Bronchial epithelial cell (primary cell): ENCODE measurements around the gene MAB21L1. TPM values are rescaled to one million over a fixed set of nuclear protein-coding genes. Genes with fewer than 3 reads are reported as not detected.

ENCODE experiments used
- DNase-seq: peaks from one replicate; pipeline ENCODE4 v3.0.0-alpha.2; 2010; ENCODE audit warnings: low read depth
- FAIRE-seq: peaks from 2 replicates; lab custom pipeline; 2011; peaks lifted over from hg19 to GRCh38; lab: Jason Lieb, UNC
- H3K27me3 ChIP-seq: 2 replicates; pipeline ENCODE4 v1.5.1; 2011; ENCODE audit warnings: low read length; ENCODE audit not compliant: control insufficient read depth, insufficient read depth
- H3K36me3 ChIP-seq: 2 replicates; pipeline ENCODE4 v1.5.1; 2011; ENCODE audit warnings: low read length; ENCODE audit not compliant: control insufficient read depth, insufficient read depth
- H3K4me3 ChIP-seq: 2 replicates; pipeline ENCODE4 v1.5.1; 2011; ENCODE audit warnings: mild to moderate bottlenecking, low read depth, low read length, control low read depth
- total RNA-seq: library from RNA; depleted of rRNA; stranded (reverse); fragments of >200 nt; gene quantifications from 2 replicates; pipeline ENCODE4 v1.2.1, GENCODE V29; 2014
- TF ChIP-seq, protein P1 (sequence below): IDR thresholded peaks from 2 replicates; pipeline ENCODE4 v1.5.1; 2011; ENCODE audit warnings: mild to moderate bottlenecking, moderate library complexity, low read length, control low read depth, inconsistent platforms; ENCODE audit not compliant: insufficient read depth, severe bottlenecking

The MAB21L1 gene
- total RNA-seq, 1 donor from 2014 or later, result not detected

DNA sequence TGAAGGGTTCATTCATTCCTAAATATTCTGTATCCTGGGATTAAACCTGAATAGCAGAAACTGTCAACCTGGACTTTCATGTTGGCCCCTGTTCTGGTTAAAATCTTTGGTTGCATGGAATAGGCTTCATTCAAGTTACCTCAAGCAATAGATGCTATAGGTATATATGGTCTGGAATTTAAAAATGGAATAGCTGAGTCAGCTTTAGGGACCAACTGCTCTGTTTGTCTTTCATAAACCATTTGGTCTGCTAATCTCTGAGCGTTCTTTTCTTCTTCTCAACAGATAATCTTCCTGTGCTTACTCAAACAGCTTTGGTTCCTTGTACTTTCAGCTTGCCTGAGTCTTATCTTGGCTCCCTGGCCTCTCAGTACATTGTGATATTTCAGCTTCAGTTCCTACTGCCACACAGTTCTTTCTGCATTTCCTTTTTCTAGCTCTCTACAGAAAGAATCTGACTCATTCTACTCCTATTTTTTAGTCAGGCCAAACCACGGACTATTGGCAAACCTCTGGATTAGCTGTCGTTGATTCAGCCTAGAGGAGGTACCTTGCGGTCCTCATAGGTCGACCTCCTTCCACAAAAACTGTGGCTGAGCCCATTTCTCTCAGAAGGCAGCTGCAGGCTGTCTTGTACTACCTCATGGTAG, 35.9 kb upstream of the MAB21L1 start:
- no peaks in the 10 kb centered on the region for H3K27me3 ChIP-seq
- peak; percentile 64 for FAIRE-seq
- TF ChIP-seq, protein P1, sequence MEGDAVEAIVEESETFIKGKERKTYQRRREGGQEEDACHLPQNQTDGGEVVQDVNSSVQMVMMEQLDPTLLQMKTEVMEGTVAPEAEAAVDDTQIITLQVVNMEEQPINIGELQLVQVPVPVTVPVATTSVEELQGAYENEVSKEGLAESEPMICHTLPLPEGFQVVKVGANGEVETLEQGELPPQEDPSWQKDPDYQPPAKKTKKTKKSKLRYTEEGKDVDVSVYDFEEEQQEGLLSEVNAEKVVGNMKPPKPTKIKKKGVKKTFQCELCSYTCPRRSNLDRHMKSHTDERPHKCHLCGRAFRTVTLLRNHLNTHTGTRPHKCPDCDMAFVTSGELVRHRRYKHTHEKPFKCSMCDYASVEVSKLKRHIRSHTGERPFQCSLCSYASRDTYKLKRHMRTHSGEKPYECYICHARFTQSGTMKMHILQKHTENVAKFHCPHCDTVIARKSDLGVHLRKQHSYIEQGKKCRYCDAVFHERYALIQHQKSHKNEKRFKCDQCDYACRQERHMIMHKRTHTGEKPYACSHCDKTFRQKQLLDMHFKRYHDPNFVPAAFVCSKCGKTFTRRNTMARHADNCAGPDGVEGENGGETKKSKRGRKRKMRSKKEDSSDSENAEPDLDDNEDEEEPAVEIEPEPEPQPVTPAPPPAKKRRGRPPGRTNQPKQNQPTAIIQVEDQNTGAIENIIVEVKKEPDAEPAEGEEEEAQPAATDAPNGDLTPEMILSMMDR, result no peak
- peak; percentile 90 for DNase-seq
- no peak overlapping the region for H3K4me3 ChIP-seq
- H3K36me3 ChIP-seq, result no peaks in the 10 kb centered on the region

- FAIRE-seq (no peak), DNase-seq (no peak)
- no peaks in the 10 kb centered on the region for H3K36me3 ChIP-seq
- TF ChIP-seq, protein P1, result no peak
- no peaks in the 10 kb centered on the region for H3K27me3 ChIP-seq
- H3K4me3 ChIP-seq, result no peak overlapping the region
Measured at GRCh38 chr13:35502456-35502855, 26.0 kb upstream of the MAB21L1 start.

GRCh38 chr13:35501661-35502235, 25.3 kb upstream of the MAB21L1 start:
- no peak for FAIRE-seq

DNA sequence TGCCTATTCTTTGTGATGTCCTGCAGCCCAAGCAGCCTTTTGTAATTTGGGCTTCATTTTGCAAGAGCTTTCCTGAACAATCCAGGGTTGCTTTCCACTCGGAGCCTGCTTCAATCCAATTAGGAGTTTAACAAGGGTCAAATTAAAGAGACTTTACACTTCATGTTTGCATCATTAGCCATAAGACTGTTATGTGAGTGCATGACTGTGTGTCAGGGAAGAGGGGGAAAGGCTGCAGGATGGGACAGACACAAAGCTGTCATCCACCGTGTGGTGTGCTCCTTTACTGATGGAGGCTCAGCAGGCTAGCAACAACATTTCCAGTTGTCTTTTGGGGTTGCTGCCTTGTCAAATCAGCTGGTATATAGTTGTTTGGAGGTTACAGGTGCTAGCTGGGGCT, 23.7 kb upstream of the MAB21L1 start:
- DNase-seq (no peak), FAIRE-seq (peak; percentile 18)
- TF ChIP-seq, protein P1, result no peak
- Histone ChIP-seq H3K4me3 (no peak overlapping the region), H3K36me3 (no peaks in the 10 kb centered on the region), H3K27me3 (no peaks in the 10 kb centered on the region)

More at GRCh38 chr13:35501661-35502235, 25.3 kb upstream of the MAB21L1 start:
- Histone ChIP-seq H3K27me3 (no peaks in the 10 kb centered on the region), H3K36me3 (no peaks in the 10 kb centered on the region), H3K4me3 (no peak overlapping the region)
- DNase-seq, result no peak
- TF ChIP-seq, protein P1, result no peak

DNA sequence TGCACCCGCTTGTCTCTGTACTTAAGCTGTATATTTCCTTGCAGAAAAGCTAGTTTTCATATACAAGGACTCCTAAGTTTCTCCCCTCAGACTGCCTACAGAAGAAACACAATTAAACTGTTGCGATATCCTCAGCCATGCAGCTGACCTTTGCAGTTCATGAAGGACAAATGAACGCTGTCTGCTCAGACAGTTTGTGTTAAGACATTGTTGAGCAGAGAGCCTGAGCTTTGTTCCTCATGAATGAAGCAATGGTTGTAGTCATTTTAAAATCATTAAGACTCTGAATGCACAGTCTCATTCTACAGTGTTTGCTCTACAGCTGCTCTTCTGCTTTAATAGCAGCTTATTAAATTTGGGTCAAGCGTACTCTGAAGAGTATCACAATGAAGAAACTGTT, 23.2 kb upstream of the MAB21L1 start:
- Histone ChIP-seq H3K4me3 (no peak overlapping the region), H3K27me3 (no peaks in the 10 kb centered on the region), H3K36me3 (no peaks in the 10 kb centered on the region)
- DNase-seq (no peak), FAIRE-seq (no peak)
- TF ChIP-seq, protein P1, result no peak

DNA sequence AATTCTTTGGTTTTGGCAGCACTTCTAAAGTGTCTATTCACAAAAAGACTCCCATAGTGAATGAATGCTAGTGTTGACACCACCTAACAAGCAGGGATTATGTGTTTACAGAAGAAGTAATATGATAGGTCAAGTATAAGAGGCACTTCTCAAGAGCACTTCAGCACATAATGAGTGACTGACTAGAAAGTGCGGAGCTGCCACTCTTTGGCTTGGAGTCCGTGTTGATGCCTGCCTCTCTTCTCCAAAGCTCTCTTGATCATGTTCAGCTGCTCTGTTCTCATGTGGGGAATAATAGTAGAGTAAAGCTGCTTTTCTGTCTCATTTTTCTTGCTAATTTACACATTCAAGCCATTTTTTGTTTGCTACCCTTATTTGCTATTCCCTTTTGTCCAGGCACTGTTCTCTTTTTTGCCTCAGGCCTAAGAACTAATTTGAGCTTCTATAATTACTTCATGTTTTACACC, 22.7 kb upstream of the MAB21L1 start:
- no peak for DNase-seq
- no peak overlapping the region for H3K4me3 ChIP-seq
- no peak for FAIRE-seq
- no peaks in the 10 kb centered on the region for H3K36me3 ChIP-seq
- TF ChIP-seq, protein P1, result no peak
- H3K27me3 ChIP-seq, result no peaks in the 10 kb centered on the region
